Measurements from ENCODE around the gene NPSR1.

NPSR1 gene

DNA sequence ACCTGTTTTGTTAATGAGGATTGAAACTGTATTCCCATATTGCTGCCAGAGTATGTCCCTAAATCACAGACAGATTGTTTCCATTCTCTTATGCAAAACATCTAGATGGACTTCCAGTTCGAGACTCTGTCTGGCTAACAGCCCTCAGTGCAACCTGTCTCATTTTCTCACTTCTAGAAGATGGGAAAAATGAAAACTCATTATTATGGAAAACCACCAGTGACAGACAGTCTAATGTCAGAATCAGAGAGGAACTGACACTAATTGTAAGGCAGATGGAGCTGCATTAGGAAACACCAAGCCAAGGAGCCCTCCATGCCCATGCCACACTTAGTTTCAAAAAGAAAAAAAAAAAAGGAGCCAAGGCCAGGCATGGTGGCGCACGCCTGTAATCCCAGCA lies 61.6 kb downstream of the NPSR1 start:
- H3K4me3 ChIP-seq (ENCODE audit: low read depth, low read length), result no peak overlapping the region
- DNase-seq (ENCODE audit: low read depth), result no peak
- TF ChIP-seq, protein P1, sequence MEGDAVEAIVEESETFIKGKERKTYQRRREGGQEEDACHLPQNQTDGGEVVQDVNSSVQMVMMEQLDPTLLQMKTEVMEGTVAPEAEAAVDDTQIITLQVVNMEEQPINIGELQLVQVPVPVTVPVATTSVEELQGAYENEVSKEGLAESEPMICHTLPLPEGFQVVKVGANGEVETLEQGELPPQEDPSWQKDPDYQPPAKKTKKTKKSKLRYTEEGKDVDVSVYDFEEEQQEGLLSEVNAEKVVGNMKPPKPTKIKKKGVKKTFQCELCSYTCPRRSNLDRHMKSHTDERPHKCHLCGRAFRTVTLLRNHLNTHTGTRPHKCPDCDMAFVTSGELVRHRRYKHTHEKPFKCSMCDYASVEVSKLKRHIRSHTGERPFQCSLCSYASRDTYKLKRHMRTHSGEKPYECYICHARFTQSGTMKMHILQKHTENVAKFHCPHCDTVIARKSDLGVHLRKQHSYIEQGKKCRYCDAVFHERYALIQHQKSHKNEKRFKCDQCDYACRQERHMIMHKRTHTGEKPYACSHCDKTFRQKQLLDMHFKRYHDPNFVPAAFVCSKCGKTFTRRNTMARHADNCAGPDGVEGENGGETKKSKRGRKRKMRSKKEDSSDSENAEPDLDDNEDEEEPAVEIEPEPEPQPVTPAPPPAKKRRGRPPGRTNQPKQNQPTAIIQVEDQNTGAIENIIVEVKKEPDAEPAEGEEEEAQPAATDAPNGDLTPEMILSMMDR (IDR thresholded peaks at IDR 0.05; ENCODE audit: insufficient read depth, low read depth, low read length, missing control alignments), result no peak

DNA sequence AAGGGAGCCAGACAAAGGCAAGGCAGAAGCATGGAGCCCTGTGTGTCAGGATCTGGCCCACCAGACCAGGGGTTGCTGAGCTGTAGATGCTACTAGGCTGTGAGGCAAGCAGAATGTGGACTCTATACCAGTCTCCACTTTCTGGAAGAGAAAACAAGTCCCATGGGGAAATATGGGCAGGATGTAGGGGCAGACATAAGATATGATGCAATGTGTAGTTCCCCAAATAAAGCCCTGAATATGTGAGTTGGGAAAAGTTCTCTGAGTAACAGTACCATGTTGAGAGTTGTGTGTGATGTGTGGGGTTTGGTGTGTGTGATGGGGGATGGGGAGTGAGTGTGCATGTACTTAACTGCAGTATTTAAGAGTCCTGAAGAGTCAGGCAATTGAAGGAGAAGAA lies 62.3 kb downstream of the NPSR1 start:
- H3K4me3 ChIP-seq (ENCODE audit: low read depth, low read length), result no peak overlapping the region
- no peak for DNase-seq (ENCODE audit: low read depth)
- TF ChIP-seq, protein P1 (IDR thresholded peaks at IDR 0.05; ENCODE audit: insufficient read depth, low read depth, low read length, missing control alignments), result no peak

DNA sequence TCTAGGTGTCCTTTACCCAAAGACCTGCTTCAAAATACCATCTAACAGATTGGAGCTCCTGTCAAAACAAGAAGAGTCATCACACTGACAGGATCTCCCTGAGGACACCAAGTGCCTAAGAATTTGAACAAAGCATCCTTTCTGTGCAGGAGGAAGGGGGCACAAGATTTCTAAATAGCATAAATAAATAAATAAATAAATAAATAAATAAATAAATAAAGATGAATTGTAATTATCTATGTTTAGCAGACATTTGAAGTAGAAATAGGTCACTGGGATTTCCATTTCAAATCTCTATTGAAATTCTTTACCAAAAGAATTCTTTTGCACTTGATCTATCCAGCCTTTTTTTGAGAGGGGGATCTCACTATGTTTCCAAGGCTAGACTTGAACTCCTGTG lies 65.3 kb downstream of the NPSR1 start:
- TF ChIP-seq, protein P1 (IDR thresholded peaks at IDR 0.05; ENCODE audit: insufficient read depth, low read depth, low read length, missing control alignments), result no peak
- H3K4me3 ChIP-seq (ENCODE audit: low read depth, low read length), result no peak overlapping the region
- DNase-seq (ENCODE audit: low read depth), result no peak

DNA sequence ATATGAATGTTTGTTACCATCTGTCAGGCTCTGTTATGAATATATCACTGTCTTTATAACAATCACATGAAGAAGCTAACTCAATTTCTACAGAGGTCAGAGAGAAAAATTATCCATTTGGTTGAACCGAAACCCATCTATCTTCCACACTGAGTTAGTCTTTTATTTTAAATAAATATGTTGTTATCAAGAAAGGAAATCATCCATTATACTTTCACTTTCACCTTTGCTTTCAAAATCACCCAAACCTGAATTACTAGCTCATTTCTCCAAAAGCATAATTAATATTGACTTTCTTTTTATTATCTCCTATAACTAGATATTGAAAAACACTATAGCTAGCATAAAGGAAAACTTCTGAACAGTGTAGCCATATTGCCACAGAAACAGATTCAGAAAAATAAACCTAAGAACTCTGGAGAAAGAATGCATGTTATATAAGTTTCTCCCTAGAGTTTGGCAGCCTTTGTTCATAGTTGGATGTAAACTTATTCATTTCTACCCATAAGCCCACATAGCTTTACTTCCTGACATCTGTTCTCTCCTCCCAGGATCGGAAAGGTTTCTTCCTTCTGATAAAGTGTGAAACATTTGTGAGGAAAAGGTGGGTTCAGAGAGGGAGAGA lies 66.0 kb downstream of the NPSR1 start:
- no peak overlapping the region for H3K4me3 ChIP-seq (ENCODE audit: low read depth, low read length)
- DNase-seq (ENCODE audit: low read depth), result no peak
- TF ChIP-seq, protein P1 (IDR thresholded peaks at IDR 0.05; ENCODE audit: insufficient read depth, low read depth, low read length, missing control alignments), result no peak

DNA sequence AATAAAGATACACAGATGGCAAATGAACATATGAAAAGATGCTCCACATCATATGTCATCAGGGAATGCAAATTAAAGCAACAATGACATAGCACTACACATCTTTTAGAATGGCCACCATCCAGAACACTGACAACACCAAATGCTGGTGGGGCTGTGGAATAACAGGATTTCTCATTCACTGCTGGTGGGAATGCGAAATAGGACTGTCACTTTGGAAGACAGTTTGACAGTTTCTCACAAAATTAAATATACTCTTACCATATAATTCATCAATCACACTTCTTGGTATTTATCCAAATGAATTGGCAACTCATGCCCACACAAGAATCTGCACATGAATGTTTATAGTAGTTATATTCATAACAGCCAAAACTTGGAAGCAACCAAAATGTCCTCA lies 68.2 kb downstream of the NPSR1 start:
- H3K4me3 ChIP-seq (ENCODE audit: low read depth, low read length), result no peak overlapping the region
- no peak for DNase-seq (ENCODE audit: low read depth)
- TF ChIP-seq, protein P1 (IDR thresholded peaks at IDR 0.05; ENCODE audit: insufficient read depth, low read depth, low read length, missing control alignments), result no peak

DNA sequence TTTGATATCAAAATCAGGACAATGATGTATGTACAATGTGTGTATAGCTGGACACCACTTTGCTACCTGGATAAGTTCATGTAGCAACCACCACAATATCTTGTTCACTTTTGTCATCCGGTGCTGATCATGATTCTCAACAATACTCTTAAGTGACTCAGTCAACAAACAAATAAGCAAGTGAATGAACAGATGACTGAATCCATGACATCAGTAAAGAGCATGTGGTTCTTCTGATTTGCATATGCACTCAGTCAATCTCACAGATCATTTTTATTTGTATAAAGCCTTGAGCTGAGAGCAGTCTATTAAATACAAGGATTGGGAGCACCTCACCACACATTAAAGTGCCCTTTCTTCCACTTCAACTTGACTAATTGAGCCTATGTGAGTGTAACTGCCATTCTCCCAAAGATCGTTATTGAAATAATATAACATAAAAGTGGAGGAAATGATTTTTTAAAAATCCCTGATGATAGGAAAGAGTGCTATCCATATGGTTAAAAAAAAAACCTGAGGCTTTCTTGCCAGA lies 69.5 kb downstream of the NPSR1 start:
- H3K4me3 ChIP-seq (ENCODE audit: low read depth, low read length), result no peak overlapping the region
- DNase-seq (ENCODE audit: low read depth), result no peak
- TF ChIP-seq, protein P1 (IDR thresholded peaks at IDR 0.05; ENCODE audit: insufficient read depth, low read depth, low read length, missing control alignments), result no peak

DNA sequence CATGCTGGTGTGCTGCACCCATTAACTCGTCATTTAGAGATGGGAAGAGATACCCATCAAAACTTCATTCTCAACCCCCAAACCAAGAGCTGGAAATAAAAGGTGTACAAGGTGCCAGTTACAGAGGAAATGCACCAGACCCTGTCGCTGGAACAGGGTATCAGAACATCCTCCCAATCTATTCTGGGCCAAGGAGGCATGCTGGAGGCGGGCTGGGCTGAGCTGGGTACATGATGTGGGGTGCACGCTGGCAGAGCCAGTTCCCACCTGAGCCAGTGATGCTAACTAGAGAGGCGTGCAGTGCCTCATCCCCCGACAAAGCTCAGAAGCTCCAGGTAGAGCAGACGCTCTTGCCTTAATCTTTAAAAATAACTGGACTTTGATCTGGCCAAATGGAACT lies 70.1 kb downstream of the NPSR1 start:
- TF ChIP-seq, protein P1 (IDR thresholded peaks at IDR 0.05; ENCODE audit: insufficient read depth, low read depth, low read length, missing control alignments), result no peak
- H3K4me3 ChIP-seq (ENCODE audit: low read depth, low read length), result no peak overlapping the region
- no peak for DNase-seq (ENCODE audit: low read depth)

All from GM12865 (cell line).